NOMO-1 treated with DMSO at 0.1 percent for 48 hours (cell line): ENCODE results near the gene SRGN.
"Not testable (repeated sequence)": the region's sequence is repeated elsewhere in the genome, so short reads cannot be mapped to it uniquely, and the experiment has no call there.

Source experiments
- DNase-seq: peaks from one replicate; lab custom pipeline; 2025; ENCODE audit not compliant: unreplicated experiment; lab: John Stamatoyannopoulos, UW

Gene SRGN

DNA sequence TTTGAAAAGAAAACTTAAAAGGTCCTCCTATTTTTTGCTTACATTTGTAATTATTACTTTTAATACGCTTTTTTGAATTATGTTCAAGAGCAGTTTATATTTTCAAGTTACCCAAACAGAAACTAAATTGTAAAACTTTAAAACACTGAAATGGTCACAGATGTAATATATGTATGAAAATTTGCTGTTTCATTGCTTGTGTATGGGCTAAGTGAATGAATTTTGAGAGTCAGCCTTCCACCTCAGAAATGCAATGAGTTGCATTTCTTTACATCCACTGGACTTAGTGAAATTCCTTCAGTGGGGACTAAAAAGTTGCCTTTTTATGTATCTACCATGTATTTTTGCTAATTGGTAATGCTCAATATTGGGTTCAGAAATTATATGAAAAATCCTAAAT is 37.7 kb downstream of the SRGN start:
- DNase-seq, result no peak

DNA sequence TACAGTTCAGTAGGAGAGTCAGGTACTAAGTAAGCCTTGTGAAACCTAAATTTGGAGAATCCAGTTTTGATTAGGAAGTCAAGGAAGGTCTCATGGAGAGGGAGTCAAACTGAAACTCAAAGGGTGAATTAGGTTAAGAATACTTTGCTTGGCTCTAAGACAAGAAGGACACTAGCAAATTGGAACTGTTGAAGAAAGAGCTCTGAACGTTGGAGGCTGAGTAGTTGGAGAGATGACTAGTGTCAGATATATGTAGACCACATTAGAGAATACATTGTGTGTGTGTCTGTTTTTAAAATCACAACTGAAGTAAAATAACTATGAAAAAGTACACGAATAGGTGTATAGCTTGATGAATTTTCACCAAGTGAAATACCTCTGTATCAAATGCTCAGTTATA is 42.3 kb downstream of the SRGN start:
- DNase-seq, result no peak

DNA sequence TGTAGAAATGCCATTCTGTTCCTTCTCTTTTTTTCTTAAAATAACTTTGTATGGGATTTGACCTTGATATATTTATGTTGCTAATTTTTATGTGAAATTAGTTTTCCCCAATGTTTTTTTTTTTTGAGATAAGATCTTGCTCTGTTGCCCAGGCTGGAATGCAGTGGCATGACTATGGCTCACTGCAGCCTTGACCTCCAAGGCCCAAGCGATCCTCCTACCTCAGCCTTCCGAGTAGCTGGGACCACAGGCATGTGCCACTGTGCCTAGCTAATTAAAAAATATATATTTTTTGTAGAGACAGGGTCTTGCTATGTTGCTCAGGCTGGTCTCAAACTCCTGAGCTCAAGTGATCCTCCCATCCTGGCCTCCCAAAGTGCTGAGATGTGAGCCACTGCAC is 52.1 kb downstream of the SRGN start:
- DNase-seq, result no peak

DNA sequence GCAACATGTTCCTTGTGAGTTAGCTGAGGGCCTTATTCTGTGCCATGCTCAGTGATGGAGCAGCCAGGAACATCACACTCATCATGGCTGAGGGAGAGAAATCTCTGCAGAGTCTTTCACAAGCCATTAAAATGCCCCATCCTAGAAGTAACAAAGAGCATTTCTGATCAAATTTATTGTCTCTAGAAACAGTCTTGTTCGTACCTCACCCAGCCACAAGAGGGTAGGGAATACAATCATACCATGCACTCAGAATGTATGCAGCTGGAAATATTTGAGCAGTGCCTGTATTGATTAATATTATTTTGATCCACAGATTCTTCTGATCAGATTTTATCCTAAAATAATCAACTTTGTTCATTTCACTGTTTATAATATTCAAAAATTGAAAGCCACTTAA is 53.4 kb downstream of the SRGN start:
- no peak for DNase-seq

DNA sequence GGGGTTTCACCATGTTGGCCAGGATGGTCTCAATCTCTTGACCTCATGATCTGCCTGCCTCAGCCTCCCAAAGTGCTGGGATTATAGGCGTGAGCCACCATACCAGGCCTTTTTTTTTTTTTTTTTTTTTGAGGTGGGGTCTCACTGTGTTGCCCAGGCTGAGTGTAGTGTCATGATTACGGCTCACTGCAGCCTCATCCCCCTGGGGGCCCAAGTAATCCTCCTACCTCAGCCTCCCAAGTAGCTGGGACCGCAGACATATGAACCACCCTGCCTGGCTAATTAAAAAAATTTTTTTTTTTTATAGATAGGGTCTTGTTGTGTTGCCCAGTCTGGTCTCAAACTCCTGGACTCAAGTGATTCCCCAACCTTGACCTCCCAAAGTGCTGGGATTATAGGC is 54.2 kb downstream of the SRGN start:
- DNase-seq, result not testable (repeated sequence)

DNA sequence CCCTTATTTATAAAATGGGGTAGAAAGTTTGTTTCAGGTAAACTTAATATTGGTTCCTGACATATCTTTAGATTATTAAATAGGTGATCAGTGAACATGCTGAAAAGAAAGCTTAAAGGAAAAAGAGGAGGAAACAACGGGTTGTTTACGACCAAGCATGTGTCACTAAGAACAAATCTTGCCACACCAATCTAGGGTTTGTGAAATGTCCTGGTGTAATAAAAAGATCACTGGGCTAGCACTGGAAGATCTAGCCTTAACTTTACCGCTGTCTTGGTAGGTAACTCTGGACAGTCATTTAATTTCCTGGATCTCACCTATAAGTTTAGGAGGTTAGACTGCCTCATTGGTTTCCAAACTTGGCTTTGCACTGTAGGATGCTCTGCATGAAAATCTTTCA is 55.1 kb downstream of the SRGN start:
- no peak for DNase-seq

DNA sequence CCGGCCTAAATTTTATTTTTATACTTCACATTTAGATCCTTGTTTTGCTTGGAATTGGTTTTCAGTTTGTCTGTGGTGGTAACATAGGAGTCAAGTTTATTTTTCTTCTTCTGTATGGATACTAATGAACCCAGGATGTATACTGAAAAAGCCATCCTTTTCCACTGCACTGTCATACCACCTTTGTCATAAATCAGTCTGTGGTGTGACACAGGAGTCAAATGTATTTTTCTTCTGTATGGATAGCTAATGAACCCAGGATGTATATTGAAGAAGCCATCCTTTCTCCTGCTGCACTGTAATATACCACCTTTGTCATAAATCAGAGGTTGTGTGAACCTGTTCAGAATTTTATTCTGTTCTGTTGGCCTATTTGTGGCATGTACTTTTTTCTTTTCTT is 57.4 kb downstream of the SRGN start:
- no peak for DNase-seq

DNA sequence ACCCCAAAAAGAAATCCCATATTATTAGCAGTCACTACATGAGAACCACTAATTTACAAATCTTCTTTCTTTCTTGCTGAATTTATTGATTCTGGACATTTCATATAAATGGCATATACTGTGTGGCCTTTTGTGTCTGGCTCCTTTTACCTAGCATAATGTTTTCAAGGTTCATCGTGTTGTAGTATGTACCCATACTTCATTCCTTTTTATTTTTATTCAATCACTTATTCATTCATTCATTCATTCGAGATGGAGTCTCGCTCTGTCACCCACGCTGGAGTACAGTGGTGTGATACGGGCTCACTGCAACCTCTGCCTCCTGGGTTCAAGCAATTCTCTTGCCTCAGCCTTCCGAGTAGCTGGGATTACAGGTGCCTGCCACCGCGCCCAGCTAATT is 58.0 kb downstream of the SRGN start:
- no peak for DNase-seq

DNA sequence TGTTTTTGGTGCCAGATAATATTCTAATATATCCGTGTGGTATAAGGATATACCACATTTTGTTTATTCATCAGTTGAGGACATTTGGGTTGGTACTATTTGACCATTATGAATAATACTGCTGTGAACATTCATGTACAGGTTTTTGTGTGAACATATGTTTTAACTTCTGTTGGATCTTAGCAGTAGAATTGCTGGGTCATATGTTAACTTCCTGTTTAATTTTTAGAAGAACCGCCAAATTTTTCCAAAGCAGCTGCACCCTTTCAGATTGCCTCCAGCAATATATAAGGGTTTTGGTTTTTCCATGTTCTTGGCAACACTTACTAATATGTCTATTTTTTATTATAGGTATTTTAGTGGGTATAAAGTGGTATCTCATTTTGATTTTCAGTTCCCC is 58.9 kb downstream of the SRGN start:
- peak; percentile 27 for DNase-seq

DNA sequence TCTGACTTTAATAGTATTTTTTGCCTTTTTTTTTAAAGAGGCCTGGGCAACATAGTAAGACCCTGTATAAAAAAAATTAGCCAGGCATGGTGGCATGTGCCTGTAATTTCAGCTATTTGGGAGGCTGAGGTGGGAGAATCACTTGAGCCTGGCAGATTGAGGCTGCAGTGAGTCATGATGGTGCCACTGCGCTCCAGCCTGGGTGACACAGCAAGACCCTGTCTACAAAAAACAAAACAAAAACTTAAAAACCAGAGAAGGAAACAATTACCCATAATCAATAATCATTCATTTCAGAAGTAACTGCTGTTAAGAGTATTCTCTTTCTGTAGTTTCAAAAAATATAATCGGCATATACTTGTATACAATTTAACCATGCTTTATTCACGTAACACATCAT is 64.1 kb downstream of the SRGN start:
- no peak for DNase-seq

DNA sequence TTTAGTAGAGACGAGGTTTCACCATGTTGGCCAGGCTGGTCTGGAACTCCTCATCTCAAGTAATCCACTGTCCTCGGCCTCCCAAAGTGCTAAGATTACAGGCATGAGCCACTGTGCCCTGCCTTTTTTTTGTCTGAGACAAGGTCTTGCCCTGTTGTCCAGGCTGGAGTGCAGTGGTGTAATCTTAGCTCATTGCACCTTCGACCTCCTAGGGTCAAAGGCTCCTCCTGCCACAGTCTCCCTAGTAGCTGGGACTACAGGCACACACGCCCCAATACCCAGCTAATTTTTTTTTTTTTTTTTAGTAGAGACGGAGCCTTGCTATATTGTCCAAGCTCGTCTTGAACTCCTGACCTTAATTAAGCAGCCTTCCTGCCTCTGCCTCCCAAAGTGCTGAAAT is 65.3 kb downstream of the SRGN start:
- DNase-seq, result no peak
